ENCODE results near the gene KATNIP. TPM values are rescaled to one million over a fixed set of nuclear protein-coding genes. Genes with fewer than 3 reads are reported as not detected.
A peak's percentile ranks its signal among the peaks of the same experiment; 100 is the strongest.

Gene KATNIP
- total RNA-seq, 1 donor from 2014 or later: 20.5 TPM

DNA sequence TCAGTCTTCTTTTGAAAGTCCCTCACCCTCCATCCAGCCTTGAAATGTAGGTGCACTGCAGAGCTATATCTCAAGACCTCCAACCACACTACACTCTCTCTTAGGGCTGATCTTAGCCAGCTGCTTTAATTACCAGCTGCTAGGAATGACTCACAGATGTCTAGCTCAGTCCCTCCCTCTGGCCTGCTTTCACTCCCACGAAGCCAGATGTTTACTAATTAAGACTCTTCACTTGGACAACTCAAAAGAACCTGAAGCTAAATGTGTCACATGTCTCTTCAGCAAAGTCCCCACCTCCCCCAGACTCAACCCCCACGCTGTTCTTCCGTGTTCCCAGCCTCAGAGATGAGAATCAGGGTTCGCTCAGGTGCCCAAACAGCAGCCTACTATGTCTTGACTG is 2.8 kb upstream of the KATNIP start:
- no peak for DNase-seq (ENCODE audit: low spot score)
- Mint-ChIP-seq H3K4me1 (ENCODE audit: low read depth) (peaks cover 41% of the 10 kb centered on the region), H3K27ac (ENCODE audit: unreplicated experiment) (peak overlapping the region; percentile 75), H3K36me3 (ENCODE audit: low read depth) (peaks cover 21% of the 10 kb centered on the region), H3K4me3 (ENCODE audit: unreplicated experiment) (no peak overlapping the region), H3K9me3 (ENCODE audit: low read depth) (no peaks in the 10 kb centered on the region), H3K27me3 (ENCODE audit: low read depth) (no peaks in the 10 kb centered on the region)
- TF ChIP-seq, protein P1, sequence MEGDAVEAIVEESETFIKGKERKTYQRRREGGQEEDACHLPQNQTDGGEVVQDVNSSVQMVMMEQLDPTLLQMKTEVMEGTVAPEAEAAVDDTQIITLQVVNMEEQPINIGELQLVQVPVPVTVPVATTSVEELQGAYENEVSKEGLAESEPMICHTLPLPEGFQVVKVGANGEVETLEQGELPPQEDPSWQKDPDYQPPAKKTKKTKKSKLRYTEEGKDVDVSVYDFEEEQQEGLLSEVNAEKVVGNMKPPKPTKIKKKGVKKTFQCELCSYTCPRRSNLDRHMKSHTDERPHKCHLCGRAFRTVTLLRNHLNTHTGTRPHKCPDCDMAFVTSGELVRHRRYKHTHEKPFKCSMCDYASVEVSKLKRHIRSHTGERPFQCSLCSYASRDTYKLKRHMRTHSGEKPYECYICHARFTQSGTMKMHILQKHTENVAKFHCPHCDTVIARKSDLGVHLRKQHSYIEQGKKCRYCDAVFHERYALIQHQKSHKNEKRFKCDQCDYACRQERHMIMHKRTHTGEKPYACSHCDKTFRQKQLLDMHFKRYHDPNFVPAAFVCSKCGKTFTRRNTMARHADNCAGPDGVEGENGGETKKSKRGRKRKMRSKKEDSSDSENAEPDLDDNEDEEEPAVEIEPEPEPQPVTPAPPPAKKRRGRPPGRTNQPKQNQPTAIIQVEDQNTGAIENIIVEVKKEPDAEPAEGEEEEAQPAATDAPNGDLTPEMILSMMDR (IDR thresholded peaks at IDR 0.05): no peak

DNA sequence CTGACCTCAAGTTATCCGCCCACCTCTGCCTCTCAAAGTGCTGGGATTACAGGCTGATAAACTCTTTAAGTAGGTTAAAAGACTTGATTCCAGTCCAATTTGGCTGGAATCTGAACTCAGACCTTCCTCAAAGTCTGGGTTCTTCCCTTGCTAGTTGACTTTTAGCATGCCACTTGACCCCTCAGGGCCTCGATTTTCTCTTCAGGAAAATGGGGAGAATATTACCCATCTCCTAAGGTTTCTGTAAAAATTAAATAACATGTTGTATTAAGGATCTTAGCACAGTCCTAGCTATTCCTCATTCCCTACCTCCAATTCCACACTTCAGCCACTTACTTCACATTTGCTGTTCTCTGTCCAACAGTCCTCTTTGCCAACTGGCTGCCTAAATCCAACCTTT is 2.1 kb upstream of the KATNIP start:
- H3K9me3 Mint-ChIP-seq (ENCODE audit: low read depth): no peaks in the 10 kb centered on the region
- TF ChIP-seq, protein P1 (IDR thresholded peaks at IDR 0.05): no peak
- H3K27me3 Mint-ChIP-seq (ENCODE audit: low read depth): no peaks in the 10 kb centered on the region
- peaks cover 16% of the 10 kb centered on the region for H3K36me3 Mint-ChIP-seq (ENCODE audit: low read depth)
- H3K4me3 Mint-ChIP-seq (ENCODE audit: unreplicated experiment): no peak overlapping the region
- H3K27ac Mint-ChIP-seq (ENCODE audit: unreplicated experiment): peak overlapping the region; percentile 38
- no peak for DNase-seq (ENCODE audit: low spot score)
- peaks cover 41% of the 10 kb centered on the region for H3K4me1 Mint-ChIP-seq (ENCODE audit: low read depth)

DNA sequence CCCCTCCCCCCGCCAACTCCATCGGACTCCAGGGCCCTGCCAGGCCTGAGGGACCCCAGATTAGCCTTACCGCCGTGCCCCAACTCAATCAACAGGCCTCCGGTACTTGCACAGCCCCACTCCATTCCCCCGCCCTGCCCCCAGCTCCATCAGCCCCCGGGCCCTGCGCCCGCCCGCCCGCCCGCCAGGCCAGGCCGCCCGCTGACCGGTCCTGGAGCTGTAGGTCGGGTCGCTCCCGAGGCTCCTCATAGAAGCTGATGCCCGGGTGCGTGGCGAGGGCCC is 539 bp upstream of the KATNIP start:
- Mint-ChIP-seq H3K9me3 (ENCODE audit: low read depth) (no peaks in the 10 kb centered on the region), H3K27me3 (ENCODE audit: low read depth) (no peaks in the 10 kb centered on the region), H3K27ac (ENCODE audit: unreplicated experiment) (peak overlapping the region; percentile 99), H3K4me1 (ENCODE audit: low read depth) (peaks cover 41% of the 10 kb centered on the region), H3K36me3 (ENCODE audit: low read depth) (peaks cover 7% of the 10 kb centered on the region), H3K4me3 (ENCODE audit: unreplicated experiment) (peak overlapping the region; percentile 99)
- TF ChIP-seq, protein P1 (IDR thresholded peaks at IDR 0.05): no peak
- DNase-seq (ENCODE audit: low spot score): no peak

DNA sequence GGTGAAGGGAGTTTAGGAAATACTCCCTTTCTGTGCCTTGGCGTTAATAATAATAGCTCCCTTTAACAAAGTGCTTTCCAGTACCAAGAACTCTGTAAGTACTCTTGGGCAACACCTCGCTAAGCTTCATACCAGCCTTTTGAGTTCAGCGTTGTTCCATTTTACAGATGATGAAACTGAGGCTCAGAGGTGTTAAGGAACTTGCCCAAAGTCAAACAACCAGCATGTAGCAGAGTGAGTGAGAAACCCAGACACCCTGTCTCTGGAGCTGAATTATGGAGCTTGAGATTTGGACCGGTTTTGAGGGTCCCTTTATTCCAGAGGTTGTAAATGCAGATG is 607 bp downstream of the KATNIP start:
- Mint-ChIP-seq H3K4me3 (ENCODE audit: unreplicated experiment) (peak overlapping the region; percentile 99), H3K27ac (ENCODE audit: unreplicated experiment) (peak overlapping the region; percentile 99), H3K36me3 (ENCODE audit: low read depth) (no peaks in the 10 kb centered on the region), H3K27me3 (ENCODE audit: low read depth) (no peaks in the 10 kb centered on the region), H3K9me3 (ENCODE audit: low read depth) (no peaks in the 10 kb centered on the region), H3K4me1 (ENCODE audit: low read depth) (peaks cover 41% of the 10 kb centered on the region)
- TF ChIP-seq, protein P1 (IDR thresholded peaks at IDR 0.05): no peak
- DNase-seq (ENCODE audit: low spot score): no peak

DNA sequence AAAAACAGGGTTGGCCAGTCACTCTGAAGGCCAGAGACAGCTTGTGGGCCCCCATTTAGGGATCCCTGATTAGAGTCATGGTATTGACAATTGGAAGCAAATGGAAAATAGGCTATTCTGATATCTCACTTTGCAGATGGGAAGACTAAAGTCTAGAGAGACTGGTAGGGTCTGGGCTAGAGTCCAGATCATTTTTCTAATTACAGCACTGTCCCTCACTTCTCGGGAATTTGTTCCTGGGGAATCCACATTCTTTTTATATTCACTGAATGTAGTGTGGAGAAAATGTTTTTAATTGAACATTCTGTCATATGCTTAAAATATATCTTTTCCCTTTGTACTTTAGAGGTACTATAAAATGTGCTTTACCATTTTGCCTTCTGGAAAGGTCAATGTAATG is 1.1 kb downstream of the KATNIP start:
- H3K36me3 Mint-ChIP-seq (ENCODE audit: low read depth): no peaks in the 10 kb centered on the region
- peak overlapping the region; percentile 99 for H3K4me3 Mint-ChIP-seq (ENCODE audit: unreplicated experiment)
- DNase-seq (ENCODE audit: low spot score): no peak
- no peaks in the 10 kb centered on the region for H3K9me3 Mint-ChIP-seq (ENCODE audit: low read depth)
- TF ChIP-seq, protein P1 (IDR thresholded peaks at IDR 0.05): no peak
- H3K27ac Mint-ChIP-seq (ENCODE audit: unreplicated experiment): peak overlapping the region; percentile 99
- H3K4me1 Mint-ChIP-seq (ENCODE audit: low read depth): peaks cover 41% of the 10 kb centered on the region
- no peaks in the 10 kb centered on the region for H3K27me3 Mint-ChIP-seq (ENCODE audit: low read depth)
